ENCODE measurements around the gene P4HB. TPM values are rescaled to one million over a fixed set of nuclear protein-coding genes. Genes with fewer than 3 reads are reported as not detected.

Gene P4HB
- total RNA-seq, 4 donors from 2014 or later = 548 to 1,124 (median 681) TPM

GRCh38 chr17:81906476-81907218, 46.3 kb upstream of the P4HB start:
- H3K36me3 ChIP-seq = peaks cover 0 to 6% of the 10 kb centered on the region in 2 donors

GRCh38 chr17:81905993-81906392, 45.7 kb upstream of the P4HB start:
- intact Hi-C loops (cut with DNase I) = no loop called here
- H3K36me3 ChIP-seq = peaks cover 0 to 6% of the 10 kb centered on the region in 2 donors
- 100% methylated on average over 3 of the region's 10 CpGs; no CpG with 5 or more reads in 1 of the 2 donors for WGBS, 2 donors

More at GRCh38 chr17:81906476-81907218, 46.3 kb upstream of the P4HB start:
- no peaks in the 10 kb centered on the region for H3K9me3 ChIP-seq
- DNase-seq = no peak
- no peak overlapping the region for H3K27ac ChIP-seq
- no peak for TF ChIP-seq CTCF (IDR thresholded peaks at IDR 0.05)
- TF ChIP-seq POLR2A (IDR thresholded peaks at IDR 0.05) = no peak
- WGBS, 2 donors = 90 to 93% methylated on average over 7 to 8 of the region's 15 CpGs
- no peaks in the 10 kb centered on the region for H3K27me3 ChIP-seq
- intact Hi-C loops (cut with DNase I) = no loop called here
- no peak overlapping the region for H3K4me3 ChIP-seq (replicated peaks in 1 of 3)
- H3K4me1 ChIP-seq = peaks cover 12 to 29% of the 10 kb centered on the region in 2 donors

GRCh38 chr17:81905424-81905875, 45.1 kb upstream of the P4HB start:
- intact Hi-C loops (cut with DNase I) = no loop called here
- 89 to 100% methylated on average over 1 to 16 of the region's 16 CpGs for WGBS, 2 donors

More at GRCh38 chr17:81905993-81906392, 45.7 kb upstream of the P4HB start:
- H3K27me3 ChIP-seq = no peaks in the 10 kb centered on the region
- peaks cover 11 to 29% of the 10 kb centered on the region in 2 donors for H3K4me1 ChIP-seq
- no peaks in the 10 kb centered on the region for H3K9me3 ChIP-seq
- H3K4me3 ChIP-seq (replicated peaks in 1 of 3) = no peak overlapping the region
- no peak for DNase-seq
- H3K27ac ChIP-seq = no peak overlapping the region
- no peak for TF ChIP-seq POLR2A (IDR thresholded peaks at IDR 0.05)
- TF ChIP-seq CTCF (IDR thresholded peaks at IDR 0.05) = no peak

GRCh38 chr17:81904600-81905423, 44.5 kb upstream of the P4HB start:
- H3K36me3 ChIP-seq = peaks cover 0 to 7% of the 10 kb centered on the region in 2 donors
- intact Hi-C loops (cut with DNase I) = no loop called here
- H3K4me1 ChIP-seq = peaks cover 1 to 22% of the 10 kb centered on the region in 2 donors
- TF ChIP-seq POLR2A (IDR thresholded peaks at IDR 0.05) (no peak), CTCF (IDR thresholded peaks at IDR 0.05) (no peak)
- no peak overlapping the region for H3K27ac ChIP-seq
- WGBS, 2 donors = 95 to 96% methylated on average over 14 of the region's 28 CpGs
- no peak overlapping the region for H3K4me3 ChIP-seq (replicated peaks in 1 of 3)
- H3K27me3 ChIP-seq = no peaks in the 10 kb centered on the region
- H3K9me3 ChIP-seq = no peaks in the 10 kb centered on the region
- DNase-seq = no peak

More at GRCh38 chr17:81905424-81905875, 45.1 kb upstream of the P4HB start:
- Histone ChIP-seq H3K36me3 (peaks cover 0 to 6% of the 10 kb centered on the region in 2 donors), H3K27ac (no peak overlapping the region), H3K9me3 (no peaks in the 10 kb centered on the region), H3K4me1 (peaks cover 8 to 28% of the 10 kb centered on the region in 2 donors), H3K4me3 (replicated peaks in 1 of 3) (no peak overlapping the region), H3K27me3 (no peaks in the 10 kb centered on the region)
- DNase-seq = no peak
- TF ChIP-seq POLR2A (IDR thresholded peaks at IDR 0.05) (no peak), CTCF (IDR thresholded peaks at IDR 0.05) (no peak)
